ENCODE data around the gene TLR10.
"Not testable (repeated sequence)": the region's sequence is repeated elsewhere in the genome, so short reads cannot be mapped to it uniquely, and the experiment has no call there.

The TLR10 gene

DNA sequence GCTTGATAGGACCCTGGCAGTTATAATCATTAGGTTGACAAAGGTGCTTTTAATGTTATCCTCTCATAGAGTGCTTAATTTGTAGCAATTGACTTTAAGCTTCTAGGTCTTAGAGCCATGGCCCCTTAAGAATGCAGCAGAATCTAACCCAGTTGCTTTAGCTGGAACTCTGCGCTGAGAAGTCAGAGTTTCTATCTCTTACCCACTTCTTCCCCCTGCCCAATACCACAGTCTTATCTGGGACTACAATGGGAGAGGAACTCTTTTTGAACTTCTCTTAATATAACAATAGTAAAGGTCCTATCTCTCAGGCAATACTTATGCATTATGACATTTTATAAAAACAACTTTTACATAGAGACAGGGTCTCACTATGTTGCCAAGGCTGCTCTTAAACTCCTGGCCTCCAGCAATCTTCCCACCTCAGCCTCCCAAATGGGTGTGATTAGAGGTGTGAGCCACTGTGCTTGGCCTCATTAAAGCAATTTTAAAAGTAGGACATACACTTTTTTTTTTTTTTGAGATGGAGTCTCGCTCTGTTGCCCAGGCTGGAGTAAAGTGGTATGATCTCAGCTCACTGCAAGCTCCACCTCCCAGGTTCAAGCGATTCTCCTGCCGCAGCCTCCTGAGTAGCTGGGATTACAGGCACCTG is 1.8 kb downstream of the TLR10 start:
- Histone ChIP-seq H3K9ac (ENCODE audit: low read length) (no peak overlapping the region), H3K36me3 (ENCODE audit: control insufficient read depth, insufficient read depth, low read length) (no peaks in the 10 kb centered on the region), H3K4me3 (ENCODE audit: low read depth, low read length) (no peak overlapping the region), H3K27me3 (ENCODE audit: control insufficient read depth, insufficient read depth, low read length) (no peaks in the 10 kb centered on the region), H3K4me1 (ENCODE audit: control insufficient read depth, insufficient read depth, low read length) (no peaks in the 10 kb centered on the region), H3K27ac (ENCODE audit: low read depth, low read length) (no peak overlapping the region), H3K9me3 (ENCODE audit: control insufficient read depth, insufficient read depth, low read depth, low read length) (no peaks in the 10 kb centered on the region)

DNA sequence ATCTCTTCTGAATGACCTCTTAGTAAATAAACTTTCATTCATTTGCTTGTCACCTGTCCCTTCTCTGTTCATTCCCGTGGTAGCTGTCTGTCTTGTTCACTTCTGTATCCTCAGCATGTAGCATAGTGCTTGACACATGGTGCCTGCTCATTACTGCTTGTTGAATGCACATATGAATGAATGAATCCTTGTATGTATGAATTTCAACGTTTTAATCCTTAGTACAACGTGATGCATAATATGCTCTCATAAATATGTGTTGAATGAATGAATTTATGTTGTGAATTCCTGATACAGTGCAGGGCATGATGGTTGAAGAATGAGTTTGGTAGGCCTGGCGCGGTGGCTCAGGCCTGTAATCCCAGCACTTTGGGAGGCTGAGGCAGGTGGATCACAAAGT is 3.0 kb downstream of the TLR10 start:
- Histone ChIP-seq H3K9me3 (ENCODE audit: control insufficient read depth, insufficient read depth, low read depth, low read length) (no peaks in the 10 kb centered on the region), H3K36me3 (ENCODE audit: control insufficient read depth, insufficient read depth, low read length) (no peaks in the 10 kb centered on the region), H3K9ac (ENCODE audit: low read length) (no peak overlapping the region), H3K27ac (ENCODE audit: low read depth, low read length) (no peak overlapping the region), H3K4me1 (ENCODE audit: control insufficient read depth, insufficient read depth, low read length) (no peaks in the 10 kb centered on the region), H3K27me3 (ENCODE audit: control insufficient read depth, insufficient read depth, low read length) (no peaks in the 10 kb centered on the region), H3K4me3 (ENCODE audit: low read depth, low read length) (no peak overlapping the region)

DNA sequence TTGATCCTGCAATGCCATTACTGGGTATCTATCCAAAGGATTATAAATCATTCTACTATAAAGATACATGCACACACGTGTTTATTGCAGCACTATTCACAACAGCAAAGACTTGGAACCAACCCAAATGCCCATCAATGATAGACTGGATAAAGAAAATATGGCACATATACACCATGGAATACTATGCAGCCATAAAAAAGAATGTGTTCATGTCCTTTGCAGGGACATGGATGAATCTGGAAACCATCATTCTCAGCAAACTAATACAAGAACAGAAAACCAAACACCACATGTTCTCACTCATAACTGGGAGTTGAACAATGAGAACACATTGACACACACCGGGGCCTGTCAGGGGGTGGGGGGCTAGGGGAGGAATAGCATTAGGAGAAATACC is 4.9 kb downstream of the TLR10 start:
- not testable (repeated sequence) for H3K9ac ChIP-seq (ENCODE audit: low read length); H3K36me3 ChIP-seq (ENCODE audit: control insufficient read depth, insufficient read depth, low read length); H3K27ac ChIP-seq (ENCODE audit: low read depth, low read length); H3K27me3 ChIP-seq (ENCODE audit: control insufficient read depth, insufficient read depth, low read length); H3K4me1 ChIP-seq (ENCODE audit: control insufficient read depth, insufficient read depth, low read length); H3K9me3 ChIP-seq (ENCODE audit: control insufficient read depth, insufficient read depth, low read depth, low read length); H3K4me3 ChIP-seq (ENCODE audit: low read depth, low read length)

DNA sequence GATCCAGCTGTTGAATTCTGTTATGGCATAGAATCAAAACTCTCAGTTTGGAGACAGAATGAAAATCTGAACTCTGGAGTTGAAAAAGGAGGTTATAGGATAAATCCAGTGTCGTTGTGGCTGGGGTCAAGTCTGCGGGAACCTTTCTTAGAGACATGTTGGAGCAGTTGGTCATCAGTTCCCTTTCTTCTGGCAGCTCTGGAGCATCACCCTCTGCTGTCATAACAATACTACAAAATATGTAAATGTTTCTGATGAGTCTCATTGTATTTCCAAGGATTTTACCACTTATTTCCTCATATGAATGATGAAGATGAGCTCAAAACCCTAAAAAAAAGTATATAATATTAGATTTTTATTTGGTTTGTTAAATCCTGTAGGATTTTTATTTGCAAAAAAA is 7.5 kb downstream of the TLR10 start:
- Histone ChIP-seq H3K27ac (ENCODE audit: low read depth, low read length) (no peak overlapping the region), H3K36me3 (ENCODE audit: control insufficient read depth, insufficient read depth, low read length) (no peaks in the 10 kb centered on the region), H3K9me3 (ENCODE audit: control insufficient read depth, insufficient read depth, low read depth, low read length) (no peaks in the 10 kb centered on the region), H3K4me3 (ENCODE audit: low read depth, low read length) (no peak overlapping the region), H3K9ac (ENCODE audit: low read length) (no peak overlapping the region), H3K27me3 (ENCODE audit: control insufficient read depth, insufficient read depth, low read length) (no peaks in the 10 kb centered on the region), H3K4me1 (ENCODE audit: control insufficient read depth, insufficient read depth, low read length) (no peaks in the 10 kb centered on the region)

GRCh38 chr4:38774181-38774955 is 8.4 kb downstream of the TLR10 start:
- Histone ChIP-seq H3K36me3 (ENCODE audit: control insufficient read depth, insufficient read depth, low read length) (no peaks in the 10 kb centered on the region), H3K9me3 (ENCODE audit: control insufficient read depth, insufficient read depth, low read depth, low read length) (no peaks in the 10 kb centered on the region), H3K27me3 (ENCODE audit: control insufficient read depth, insufficient read depth, low read length) (no peaks in the 10 kb centered on the region), H3K4me3 (ENCODE audit: low read depth, low read length) (no peak overlapping the region), H3K9ac (ENCODE audit: low read length) (no peak overlapping the region), H3K27ac (ENCODE audit: low read depth, low read length) (no peak overlapping the region), H3K4me1 (ENCODE audit: control insufficient read depth, insufficient read depth, low read length) (no peaks in the 10 kb centered on the region)

DNA sequence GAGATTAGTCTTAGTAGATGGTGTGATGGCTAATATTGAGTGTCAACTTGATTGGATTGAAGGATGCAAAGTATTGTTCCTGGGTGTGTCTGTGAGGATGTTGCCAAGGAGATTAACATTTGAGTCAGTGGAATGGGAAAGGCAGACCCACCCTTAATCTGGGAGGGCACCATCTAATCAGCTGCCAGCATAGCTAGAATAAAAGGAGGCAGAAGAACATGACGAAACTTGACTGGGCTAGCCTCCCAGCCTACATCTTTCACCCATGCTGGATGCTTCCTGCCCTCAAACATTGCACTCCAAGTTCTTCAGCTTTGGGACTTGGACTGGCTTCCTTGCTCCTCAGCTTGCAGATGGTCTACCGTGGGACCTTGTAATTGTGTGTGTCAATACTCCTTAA is 12.5 kb downstream of the TLR10 start:
- not testable (repeated sequence) for H3K4me3 ChIP-seq (ENCODE audit: low read depth, low read length); H3K4me1 ChIP-seq (ENCODE audit: control insufficient read depth, insufficient read depth, low read length); H3K36me3 ChIP-seq (ENCODE audit: control insufficient read depth, insufficient read depth, low read length); H3K27ac ChIP-seq (ENCODE audit: low read depth, low read length); H3K27me3 ChIP-seq (ENCODE audit: control insufficient read depth, insufficient read depth, low read length); H3K9me3 ChIP-seq (ENCODE audit: control insufficient read depth, insufficient read depth, low read depth, low read length); H3K9ac ChIP-seq (ENCODE audit: low read length)

DNA sequence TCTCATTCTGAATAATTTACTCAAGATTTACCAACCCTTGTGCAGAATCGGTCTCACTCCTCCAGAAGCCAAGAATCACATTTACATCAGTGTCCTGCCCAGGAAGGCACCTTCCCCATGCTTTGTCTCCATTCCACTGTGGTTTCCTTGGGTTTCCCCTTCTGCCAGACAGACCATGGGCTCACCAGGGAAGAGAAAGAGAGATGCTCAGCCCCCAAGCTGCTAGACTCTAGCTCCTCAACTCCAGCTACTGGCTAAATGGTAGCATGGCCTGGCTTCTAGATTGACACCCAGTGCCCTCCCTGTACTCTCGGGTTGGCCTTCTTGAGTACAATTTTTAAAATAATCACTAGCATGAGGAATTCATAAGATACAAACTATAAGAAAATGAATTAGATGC is 12.9 kb downstream of the TLR10 start:
- Histone ChIP-seq H3K4me3 (ENCODE audit: low read depth, low read length) (no peak overlapping the region), H3K27ac (ENCODE audit: low read depth, low read length) (no peak overlapping the region), H3K4me1 (ENCODE audit: control insufficient read depth, insufficient read depth, low read length) (no peaks in the 10 kb centered on the region), H3K36me3 (ENCODE audit: control insufficient read depth, insufficient read depth, low read length) (no peaks in the 10 kb centered on the region), H3K27me3 (ENCODE audit: control insufficient read depth, insufficient read depth, low read length) (no peaks in the 10 kb centered on the region), H3K9me3 (ENCODE audit: control insufficient read depth, insufficient read depth, low read depth, low read length) (0 out of 2 replicates have a peak, but pooled peaks cover 3% of the 10 kb centered on the region), H3K9ac (ENCODE audit: low read length) (no peak overlapping the region)

DNA sequence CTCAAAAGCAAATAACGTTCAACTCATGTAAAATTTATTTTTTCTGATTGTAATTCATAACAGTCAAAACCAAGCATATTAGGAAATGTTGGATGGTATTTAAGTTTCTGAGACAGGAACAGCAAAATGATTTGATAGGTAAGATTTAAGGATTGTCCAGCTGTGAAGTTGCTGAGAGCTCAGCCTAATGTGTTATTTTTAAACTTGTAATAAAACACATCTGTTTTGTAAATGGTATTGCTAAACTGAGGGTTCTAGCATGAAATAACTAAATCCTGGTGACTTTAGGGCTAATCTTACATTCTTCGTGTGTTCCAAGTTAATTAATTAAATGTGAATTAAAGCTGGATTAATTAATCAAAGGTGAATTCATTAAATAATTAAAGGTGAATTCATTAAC is 13.3 kb downstream of the TLR10 start:
- Histone ChIP-seq H3K4me3 (ENCODE audit: low read depth, low read length) (no peak overlapping the region), H3K27me3 (ENCODE audit: control insufficient read depth, insufficient read depth, low read length) (no peaks in the 10 kb centered on the region), H3K4me1 (ENCODE audit: control insufficient read depth, insufficient read depth, low read length) (no peaks in the 10 kb centered on the region), H3K27ac (ENCODE audit: low read depth, low read length) (no peak overlapping the region), H3K36me3 (ENCODE audit: control insufficient read depth, insufficient read depth, low read length) (no peaks in the 10 kb centered on the region), H3K9me3 (ENCODE audit: control insufficient read depth, insufficient read depth, low read depth, low read length) (0 out of 2 replicates have a peak, but pooled peaks cover 3% of the 10 kb centered on the region), H3K9ac (ENCODE audit: low read length) (no peak overlapping the region)

- no peak overlapping the region for H3K27ac ChIP-seq (ENCODE audit: low read depth, low read length)
- no peaks in the 10 kb centered on the region for H3K27me3 ChIP-seq (ENCODE audit: control insufficient read depth, insufficient read depth, low read length)
- H3K4me1 ChIP-seq (ENCODE audit: control insufficient read depth, insufficient read depth, low read length): no peaks in the 10 kb centered on the region
- H3K36me3 ChIP-seq (ENCODE audit: control insufficient read depth, insufficient read depth, low read length): no peaks in the 10 kb centered on the region
- no peak overlapping the region for H3K9ac ChIP-seq (ENCODE audit: low read length)
- no peak overlapping the region for H3K4me3 ChIP-seq (ENCODE audit: low read depth, low read length)
- 0 out of 2 replicates have a peak, but pooled peaks cover 3% of the 10 kb centered on the region for H3K9me3 ChIP-seq (ENCODE audit: control insufficient read depth, insufficient read depth, low read depth, low read length)
Observed at GRCh38 chr4:38768968-38769394, 13.8 kb downstream of the TLR10 start.

- H3K27me3 ChIP-seq (ENCODE audit: control insufficient read depth, insufficient read depth, low read length); H3K4me1 ChIP-seq (ENCODE audit: control insufficient read depth, insufficient read depth, low read length); H3K9ac ChIP-seq (ENCODE audit: low read length); H3K4me3 ChIP-seq (ENCODE audit: low read depth, low read length); H3K36me3 ChIP-seq (ENCODE audit: control insufficient read depth, insufficient read depth, low read length); H3K9me3 ChIP-seq (ENCODE audit: control insufficient read depth, insufficient read depth, low read depth, low read length); H3K27ac ChIP-seq (ENCODE audit: low read depth, low read length): not testable (repeated sequence)
Observed at GRCh38 chr4:38766940-38767339, 15.8 kb downstream of the TLR10 start.

- Histone ChIP-seq H3K27me3 (ENCODE audit: control insufficient read depth, insufficient read depth, low read length) (no peaks in the 10 kb centered on the region), H3K9ac (ENCODE audit: low read length) (no peak overlapping the region), H3K27ac (ENCODE audit: low read depth, low read length) (no peak overlapping the region), H3K4me3 (ENCODE audit: low read depth, low read length) (no peak overlapping the region), H3K36me3 (ENCODE audit: control insufficient read depth, insufficient read depth, low read length) (no peaks in the 10 kb centered on the region), H3K4me1 (ENCODE audit: control insufficient read depth, insufficient read depth, low read length) (no peaks in the 10 kb centered on the region), H3K9me3 (ENCODE audit: control insufficient read depth, insufficient read depth, low read depth, low read length) (0 out of 2 replicates have a peak, but pooled peaks cover 3% of the 10 kb centered on the region)
Observed at GRCh38 chr4:38765382-38765781, 17.4 kb downstream of the TLR10 start.
